AG04449 (cell line): ENCODE results near the gene NOS1AP.

ENCODE experiments used
- CTCF ChIA-PET: fragments of 350-600 bp; formaldehyde crosslinking; extraction: SDS; loops from one replicate; lab custom pipeline; 2021; ENCODE audit warnings: antibody characterized with exemption; lab: Yijun Ruan, JAX
- POLR2A ChIA-PET: fragments of 400-600, 350-600 bp; formaldehyde crosslinking; extraction: SDS; loops from one replicate; lab custom pipeline; 2020; ENCODE audit warnings: antibody characterized with exemption, inconsistent platforms; lab: Yijun Ruan, JAX
- DNase-seq: peaks from one replicate; pipeline ENCODE4 v3.0.0-alpha.2; 2010; ENCODE audit warnings: low read depth, low spot score
- H3K4me3 ChIP-seq: 2 replicates; pipeline ENCODE4 v1.5.1; 2011; ENCODE audit warnings: low read depth, mild to moderate bottlenecking, control low read depth, low read length
- TF ChIP-seq, protein P1 (sequence below): IDR thresholded peaks from one replicate; pipeline ENCODE4 v1.5.1; 2011; ENCODE audit warnings: mild to moderate bottlenecking, moderate library complexity, low read length, control low read depth, inconsistent platforms; ENCODE audit not compliant: insufficient read depth; ENCODE audit errors: missing control alignments

NOS1AP gene

DNA sequence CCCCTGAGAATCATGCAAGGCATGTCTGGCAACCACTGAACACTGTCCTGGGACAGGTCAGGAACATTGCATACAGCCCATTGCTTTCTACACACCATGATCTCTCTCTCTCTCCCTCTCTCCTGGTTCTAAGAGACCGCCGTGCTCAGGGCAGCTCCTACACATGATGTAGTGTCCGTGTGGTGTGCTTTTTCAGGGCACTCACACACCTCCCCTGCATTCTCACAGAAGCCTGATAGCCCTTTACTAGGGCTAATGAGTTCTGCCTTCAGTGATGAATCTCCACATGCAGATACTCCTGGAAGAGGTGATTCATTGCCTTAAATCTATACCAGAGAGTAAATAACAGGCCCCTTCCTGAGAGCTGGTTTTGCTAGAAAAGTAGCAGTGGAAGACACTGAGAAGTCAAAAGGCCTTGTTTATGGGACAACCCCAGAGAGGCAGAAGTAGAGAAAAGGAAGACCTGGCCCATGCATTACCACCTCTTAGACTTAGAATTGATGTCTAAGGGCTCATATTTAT, 38.7 kb upstream of the NOS1AP start:
- ChIA-PET POLR2A (no interaction called here), CTCF (interaction anchor here (0.7 to 23.1 kb wide), 3 partner anchors 167 to 234 kb away, joined by 3 to 797 read pairs (median 3); no protein-coding TSS in a partner anchor)
- no peak overlapping the region for H3K4me3 ChIP-seq
- DNase-seq: no peak
- TF ChIP-seq, protein P1, sequence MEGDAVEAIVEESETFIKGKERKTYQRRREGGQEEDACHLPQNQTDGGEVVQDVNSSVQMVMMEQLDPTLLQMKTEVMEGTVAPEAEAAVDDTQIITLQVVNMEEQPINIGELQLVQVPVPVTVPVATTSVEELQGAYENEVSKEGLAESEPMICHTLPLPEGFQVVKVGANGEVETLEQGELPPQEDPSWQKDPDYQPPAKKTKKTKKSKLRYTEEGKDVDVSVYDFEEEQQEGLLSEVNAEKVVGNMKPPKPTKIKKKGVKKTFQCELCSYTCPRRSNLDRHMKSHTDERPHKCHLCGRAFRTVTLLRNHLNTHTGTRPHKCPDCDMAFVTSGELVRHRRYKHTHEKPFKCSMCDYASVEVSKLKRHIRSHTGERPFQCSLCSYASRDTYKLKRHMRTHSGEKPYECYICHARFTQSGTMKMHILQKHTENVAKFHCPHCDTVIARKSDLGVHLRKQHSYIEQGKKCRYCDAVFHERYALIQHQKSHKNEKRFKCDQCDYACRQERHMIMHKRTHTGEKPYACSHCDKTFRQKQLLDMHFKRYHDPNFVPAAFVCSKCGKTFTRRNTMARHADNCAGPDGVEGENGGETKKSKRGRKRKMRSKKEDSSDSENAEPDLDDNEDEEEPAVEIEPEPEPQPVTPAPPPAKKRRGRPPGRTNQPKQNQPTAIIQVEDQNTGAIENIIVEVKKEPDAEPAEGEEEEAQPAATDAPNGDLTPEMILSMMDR: no peak

GRCh38 chr1:162033428-162033827, 36.1 kb upstream of the NOS1AP start:
- DNase-seq: no peak
- TF ChIP-seq, protein P1: no peak
- ChIA-PET POLR2A (no interaction called here), CTCF (interaction anchor here (0.9 to 23.1 kb wide), 6 partner anchors 8 to 284 kb away, joined by 3 to 797 read pairs (median 47); partner anchors contain the start of genes DUSP12 and OLFML2B)
- no peak overlapping the region for H3K4me3 ChIP-seq

- DNase-seq: no peak
- CTCF ChIA-PET: interaction anchor here (1.1 to 23.1 kb wide), 7 partner anchors 10 to 268 kb away, joined by 3 to 797 read pairs (median 4); partner anchors contain the start of gene OLFML2B
- POLR2A ChIA-PET: no interaction called here
- no peak overlapping the region for H3K4me3 ChIP-seq
- TF ChIP-seq, protein P1: no peak
These were observed 34.2 kb upstream of the NOS1AP start for GRCh38 chr1:162035241-162035640.

DNA sequence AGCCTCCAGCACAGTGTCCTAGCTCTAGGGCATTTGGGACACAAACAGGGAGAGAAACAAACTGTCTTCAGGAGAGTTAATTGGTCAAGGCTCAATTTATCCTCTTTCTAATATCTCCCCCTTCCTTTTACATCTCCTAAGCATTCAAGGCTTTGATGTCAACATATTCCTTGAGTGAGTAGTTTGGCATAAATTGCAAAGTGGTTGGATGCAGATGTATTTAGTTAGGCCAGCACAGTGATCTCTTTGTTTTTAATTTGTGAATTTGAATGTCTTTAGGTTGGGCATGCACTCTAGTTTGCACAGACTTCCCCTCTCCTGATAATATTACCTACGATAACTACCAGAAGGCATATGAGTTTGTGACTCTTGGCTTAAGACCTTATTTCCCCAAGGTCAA, 33.3 kb upstream of the NOS1AP start:
- ChIA-PET CTCF (interaction anchor here (0.6 to 23.1 kb wide), 30 partner anchors 10 to 296 kb away, joined by 3 to 797 read pairs (median 9); partner anchors contain the start of genes DUSP12 and OLFML2B), POLR2A (no interaction called here)
- DNase-seq: no peak
- TF ChIP-seq, protein P1: no peak
- H3K4me3 ChIP-seq: no peak overlapping the region

GRCh38 chr1:162038624-162039023, 30.9 kb upstream of the NOS1AP start:
- ChIA-PET CTCF (interaction anchor here (0.5 to 23.1 kb wide), 19 partner anchors 9 to 440 kb away, joined by 3 to 797 read pairs (median 14); partner anchors contain the start of genes DUSP12 and OLFML2B), POLR2A (no interaction called here)
- DNase-seq: no peak
- TF ChIP-seq, protein P1: no peak
- no peak overlapping the region for H3K4me3 ChIP-seq

DNA sequence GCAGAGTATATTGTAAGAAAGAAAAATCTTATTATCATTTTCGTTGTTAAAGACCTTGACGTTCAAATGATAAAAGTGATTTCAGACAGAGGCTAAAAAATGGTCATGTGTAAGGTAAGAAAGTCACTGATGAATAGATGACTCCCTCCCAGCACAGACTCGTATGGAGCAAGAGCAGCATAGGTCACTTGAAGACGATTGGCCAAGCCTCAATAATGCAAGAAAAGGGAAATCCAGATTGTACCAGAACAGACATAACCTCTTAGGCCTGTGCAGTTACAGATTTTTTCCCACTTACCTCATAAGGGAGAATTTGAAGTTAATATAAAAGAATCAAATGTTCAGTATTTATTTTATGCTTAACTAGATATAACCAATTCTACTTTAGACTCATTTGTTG, 29.5 kb upstream of the NOS1AP start:
- ChIA-PET CTCF (interaction anchor here (1.2 to 23.1 kb wide), 9 partner anchors 9 to 263 kb away, joined by 3 to 797 read pairs (median 4); partner anchors contain the start of gene OLFML2B), POLR2A (no interaction called here)
- H3K4me3 ChIP-seq: no peak overlapping the region
- no peak for DNase-seq
- TF ChIP-seq, protein P1: no peak
